Stimulated activated CD4-positive, alpha-beta T cell treated with anti-CD3 and anti-CD28 coated beads, Interleukin-2, amount 100 ng/mL, for 24 hours (primary cell): Measurements from ENCODE around the gene TSHR.
"Not testable (repeated sequence)": the region's sequence is repeated elsewhere in the genome, so short reads cannot be mapped to it uniquely, and the experiment has no call there.

Experiments
- DNase-seq, 2 donors: peaks; one replicate each; pipeline ENCODE4 v3.0.0-alpha.2; 2020

Gene TSHR

GRCh38 chr14:81091139-81091538 is 135.7 kb downstream of the TSHR start:
- DNase-seq, result no peak

- no peak for DNase-seq
These were observed 136.2 kb downstream of the TSHR start for GRCh38 chr14:81091660-81092059.

- DNase-seq, result no peak
These were observed 138.2 kb downstream of the TSHR start for GRCh38 chr14:81093651-81094050.

- DNase-seq, result no peak
These were observed 140.1 kb downstream of the TSHR start for GRCh38 chr14:81095539-81095938.

- DNase-seq, result no peak
These were observed 141.2 kb downstream of the TSHR start for GRCh38 chr14:81096656-81097055.

GRCh38 chr14:81102217-81102616 is 146.8 kb downstream of the TSHR start:
- DNase-seq, result no peak

GRCh38 chr14:81103443-81103842 is 148.0 kb downstream of the TSHR start:
- no peak for DNase-seq

GRCh38 chr14:81105378-81105777 is 150.0 kb downstream of the TSHR start:
- DNase-seq, result no peak

- no peak for DNase-seq
These were observed 150.5 kb downstream of the TSHR start for GRCh38 chr14:81105961-81106360.

GRCh38 chr14:81110186-81110585 is 154.8 kb downstream of the TSHR start:
- DNase-seq, result no peak

- DNase-seq, result no peak
These were observed 157.8 kb downstream of the TSHR start for GRCh38 chr14:81113176-81113575.

GRCh38 chr14:81113945-81114820 is 158.8 kb downstream of the TSHR start:
- DNase-seq, result not testable (repeated sequence)

- DNase-seq, result no peak
These were observed 165.1 kb downstream of the TSHR start for GRCh38 chr14:81120501-81120900.

GRCh38 chr14:81122326-81122725 is 166.9 kb downstream of the TSHR start:
- no peak for DNase-seq

GRCh38 chr14:81123811-81124210 is 168.4 kb downstream of the TSHR start:
- DNase-seq, result no peak

- DNase-seq, result no peak
These were observed 170.1 kb downstream of the TSHR start for GRCh38 chr14:81125536-81125935.

GRCh38 chr14:81127785-81128184 is 172.4 kb downstream of the TSHR start:
- DNase-seq, result no peak

GRCh38 chr14:81129242-81129641 is 173.8 kb downstream of the TSHR start:
- DNase-seq, result no peak

GRCh38 chr14:81132468-81132867 is 177.0 kb downstream of the TSHR start:
- no peak for DNase-seq

- no peak for DNase-seq
These were observed 178.0 kb downstream of the TSHR start for GRCh38 chr14:81133400-81133799.

- no peak for DNase-seq
These were observed 181.9 kb downstream of the TSHR start for GRCh38 chr14:81137316-81137715.

GRCh38 chr14:81138429-81138828 is 183.0 kb downstream of the TSHR start:
- DNase-seq, result no peak

- no peak for DNase-seq
These were observed 186.0 kb downstream of the TSHR start for GRCh38 chr14:81141426-81141825.

GRCh38 chr14:81143793-81144192 is 188.4 kb downstream of the TSHR start:
- no peak for DNase-seq
